Fibroblast of mammary gland (primary cell): ENCODE data around the gene SH3GL2.

Source experiments
- DNase-seq: peaks from one replicate; pipeline ENCODE4 v3.0.0-alpha.2; 2010; ENCODE audit warnings: low read depth
- H3K4me3 ChIP-seq: 2 replicates; pipeline ENCODE4 v1.5.1; 2011; ENCODE audit warnings: low read depth, mild to moderate bottlenecking, low read length, moderate library complexity; ENCODE audit not compliant: control insufficient read depth
- TF ChIP-seq, protein P1 (sequence below): conservative IDR thresholded peaks from 2 replicates; pipeline ENCODE4 v1.5.1; 2011; ENCODE audit warnings: low read depth, low read length, inconsistent platforms; ENCODE audit not compliant: control insufficient read depth, insufficient read depth

Gene SH3GL2

DNA sequence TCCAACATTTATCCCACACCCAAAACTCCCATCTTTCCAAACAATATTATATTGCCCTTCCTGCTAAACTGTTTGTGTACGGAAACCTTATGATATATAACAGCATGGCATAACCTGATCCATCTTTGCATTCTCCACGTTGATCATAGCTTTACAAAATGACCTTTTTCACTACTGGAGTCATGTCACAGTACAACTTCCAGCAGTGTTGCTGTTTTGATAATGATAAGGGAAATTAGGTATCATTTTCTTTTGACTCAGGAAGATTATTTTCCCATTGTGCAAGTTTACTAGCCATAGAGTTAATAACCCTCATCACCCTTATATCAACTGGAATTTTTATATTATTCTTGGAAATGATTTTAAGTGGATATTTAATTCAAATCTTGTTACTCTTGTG is 57.5 kb downstream of the SH3GL2 start:
- H3K4me3 ChIP-seq: no peak overlapping the region
- no peak for DNase-seq
- TF ChIP-seq, protein P1, sequence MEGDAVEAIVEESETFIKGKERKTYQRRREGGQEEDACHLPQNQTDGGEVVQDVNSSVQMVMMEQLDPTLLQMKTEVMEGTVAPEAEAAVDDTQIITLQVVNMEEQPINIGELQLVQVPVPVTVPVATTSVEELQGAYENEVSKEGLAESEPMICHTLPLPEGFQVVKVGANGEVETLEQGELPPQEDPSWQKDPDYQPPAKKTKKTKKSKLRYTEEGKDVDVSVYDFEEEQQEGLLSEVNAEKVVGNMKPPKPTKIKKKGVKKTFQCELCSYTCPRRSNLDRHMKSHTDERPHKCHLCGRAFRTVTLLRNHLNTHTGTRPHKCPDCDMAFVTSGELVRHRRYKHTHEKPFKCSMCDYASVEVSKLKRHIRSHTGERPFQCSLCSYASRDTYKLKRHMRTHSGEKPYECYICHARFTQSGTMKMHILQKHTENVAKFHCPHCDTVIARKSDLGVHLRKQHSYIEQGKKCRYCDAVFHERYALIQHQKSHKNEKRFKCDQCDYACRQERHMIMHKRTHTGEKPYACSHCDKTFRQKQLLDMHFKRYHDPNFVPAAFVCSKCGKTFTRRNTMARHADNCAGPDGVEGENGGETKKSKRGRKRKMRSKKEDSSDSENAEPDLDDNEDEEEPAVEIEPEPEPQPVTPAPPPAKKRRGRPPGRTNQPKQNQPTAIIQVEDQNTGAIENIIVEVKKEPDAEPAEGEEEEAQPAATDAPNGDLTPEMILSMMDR: no peak

DNA sequence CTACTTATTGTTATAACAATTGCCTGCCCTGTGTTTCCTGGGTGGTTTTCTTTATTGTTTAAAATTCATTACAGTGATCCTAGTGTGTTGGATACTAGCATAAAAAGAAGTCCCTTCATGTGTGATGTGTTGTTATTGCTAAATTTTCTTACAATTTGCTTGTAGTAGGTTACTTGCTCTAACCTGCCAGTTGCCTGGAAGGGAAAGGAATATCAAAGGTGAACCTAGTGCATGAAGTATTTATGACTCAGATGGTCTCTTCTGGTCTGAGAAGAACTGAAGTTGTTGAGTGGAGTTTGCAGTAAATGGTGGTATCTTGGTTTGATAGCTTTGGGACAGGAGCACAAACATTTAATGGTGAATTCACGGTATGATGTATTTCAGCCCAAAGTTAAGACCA is 58.0 kb downstream of the SH3GL2 start:
- TF ChIP-seq, protein P1: no peak
- DNase-seq: no peak
- no peak overlapping the region for H3K4me3 ChIP-seq

DNA sequence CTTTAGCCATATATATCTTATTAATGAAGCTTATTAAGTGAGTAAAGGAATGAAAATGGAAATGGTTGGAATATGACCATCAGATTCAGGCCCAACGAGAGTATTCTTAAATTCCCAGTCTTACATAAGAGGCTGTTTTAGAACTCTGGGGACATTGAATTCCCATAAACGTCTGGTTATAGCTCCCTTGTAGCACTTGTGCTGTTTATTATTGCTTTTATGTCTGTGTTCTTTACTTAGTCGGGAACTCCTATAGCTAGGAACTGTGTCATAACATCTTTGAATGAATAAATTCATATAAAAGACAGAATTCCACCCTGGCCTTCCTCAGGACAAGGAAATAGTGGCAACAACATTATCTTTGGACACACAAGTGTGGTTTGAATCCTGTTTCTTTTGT is 58.4 kb downstream of the SH3GL2 start:
- no peak for DNase-seq
- no peak overlapping the region for H3K4me3 ChIP-seq
- TF ChIP-seq, protein P1: no peak

DNA sequence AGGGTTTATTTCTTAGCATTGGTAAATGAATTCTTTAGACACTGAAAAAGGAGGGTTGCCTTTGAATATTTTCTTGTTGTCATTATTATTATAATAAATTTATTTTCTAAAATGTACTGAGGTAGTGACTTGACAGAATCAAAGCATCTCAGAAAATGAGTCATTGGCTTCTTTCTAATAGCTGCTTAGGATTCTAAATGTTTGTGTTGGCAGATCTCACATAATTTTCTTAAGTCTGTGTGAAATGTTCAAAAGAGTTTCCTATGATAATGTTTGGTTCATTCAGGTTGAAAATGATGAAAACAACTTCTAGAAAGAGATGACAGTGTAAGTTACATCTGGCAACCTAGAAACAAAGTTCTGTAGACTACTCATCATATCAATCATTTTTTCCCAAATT is 69.7 kb downstream of the SH3GL2 start:
- no peak overlapping the region for H3K4me3 ChIP-seq
- TF ChIP-seq, protein P1: no peak
- DNase-seq: peak; percentile 1

GRCh38 chr9:17651725-17652124 is 72.9 kb downstream of the SH3GL2 start:
- no peak overlapping the region for H3K4me3 ChIP-seq
- TF ChIP-seq, protein P1: no peak
- DNase-seq: no peak

- TF ChIP-seq, protein P1: no peak
- no peak for DNase-seq
- no peak overlapping the region for H3K4me3 ChIP-seq
These were observed 75.1 kb downstream of the SH3GL2 start for GRCh38 chr9:17653947-17654465.

DNA sequence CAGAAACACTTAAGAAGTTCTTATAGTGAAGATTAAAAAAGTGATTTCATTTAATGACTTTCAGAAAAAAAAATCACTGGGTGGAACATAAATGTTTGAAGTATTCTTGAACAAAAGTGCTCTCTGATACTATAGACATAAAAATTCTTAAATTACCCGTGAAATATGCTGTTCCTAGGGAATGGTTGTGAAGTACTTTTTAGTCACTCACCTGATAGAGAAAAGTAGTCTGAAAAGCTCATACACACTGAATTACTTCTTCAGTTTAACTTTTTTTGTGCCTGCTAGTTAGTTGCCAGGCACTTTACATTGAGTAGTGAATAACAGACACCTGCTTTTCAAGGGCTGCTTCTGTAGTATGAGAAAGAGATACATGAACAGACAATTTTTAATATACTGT is 78.0 kb downstream of the SH3GL2 start:
- no peak for DNase-seq
- TF ChIP-seq, protein P1: no peak
- no peak overlapping the region for H3K4me3 ChIP-seq
